Brain pericyte (primary cell): ENCODE measurements around the gene LTBP3.

Source experiments
- DNase-seq: peaks from one replicate; pipeline ENCODE4 v3.0.0-alpha.2; 2012; ENCODE audit warnings: low read depth, low spot score

Gene LTBP3

DNA sequence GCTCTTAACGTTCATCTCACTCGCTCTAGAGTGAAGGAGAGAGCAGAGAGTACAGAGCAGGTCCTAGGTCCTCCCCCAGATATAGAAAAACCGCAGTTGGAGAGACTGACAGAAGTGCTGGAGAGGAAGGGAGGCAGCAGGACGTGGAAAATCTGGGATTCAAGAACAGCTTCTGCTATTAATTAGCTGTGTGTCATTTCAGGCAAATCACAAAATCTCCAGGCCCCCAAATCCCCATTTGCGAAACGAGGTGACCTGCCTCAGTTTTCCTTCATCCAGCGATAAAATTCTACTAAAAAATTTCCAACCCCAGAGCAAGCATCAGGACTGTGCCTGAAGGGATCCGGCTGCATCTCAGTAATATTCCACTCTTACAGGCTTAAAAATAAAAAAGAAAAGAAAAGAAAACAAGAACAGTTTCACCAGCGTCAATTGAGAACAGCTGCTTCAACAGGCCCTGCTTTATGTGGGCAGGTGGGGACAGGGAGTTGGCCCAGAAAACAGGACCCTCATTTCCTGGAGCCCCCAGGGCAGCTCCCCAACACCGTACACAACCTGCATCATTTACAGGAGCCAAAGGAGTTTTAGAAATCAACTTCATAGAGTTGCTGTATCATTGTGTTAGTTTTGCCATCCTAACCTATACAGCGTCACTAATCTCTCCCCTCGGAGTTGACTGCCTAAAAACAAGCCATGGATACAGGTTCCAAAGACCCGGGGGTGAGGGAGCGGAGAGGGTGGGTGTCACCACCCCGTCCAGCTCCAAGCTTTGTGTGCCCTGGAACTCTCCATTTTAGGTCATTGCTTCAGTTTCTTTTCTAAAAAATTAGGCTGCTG is 61.6 kb downstream of the LTBP3 start:
- no peak for DNase-seq

GRCh38 chr11:65493367-65494176 is 64.6 kb downstream of the LTBP3 start:
- no peak for DNase-seq

DNA sequence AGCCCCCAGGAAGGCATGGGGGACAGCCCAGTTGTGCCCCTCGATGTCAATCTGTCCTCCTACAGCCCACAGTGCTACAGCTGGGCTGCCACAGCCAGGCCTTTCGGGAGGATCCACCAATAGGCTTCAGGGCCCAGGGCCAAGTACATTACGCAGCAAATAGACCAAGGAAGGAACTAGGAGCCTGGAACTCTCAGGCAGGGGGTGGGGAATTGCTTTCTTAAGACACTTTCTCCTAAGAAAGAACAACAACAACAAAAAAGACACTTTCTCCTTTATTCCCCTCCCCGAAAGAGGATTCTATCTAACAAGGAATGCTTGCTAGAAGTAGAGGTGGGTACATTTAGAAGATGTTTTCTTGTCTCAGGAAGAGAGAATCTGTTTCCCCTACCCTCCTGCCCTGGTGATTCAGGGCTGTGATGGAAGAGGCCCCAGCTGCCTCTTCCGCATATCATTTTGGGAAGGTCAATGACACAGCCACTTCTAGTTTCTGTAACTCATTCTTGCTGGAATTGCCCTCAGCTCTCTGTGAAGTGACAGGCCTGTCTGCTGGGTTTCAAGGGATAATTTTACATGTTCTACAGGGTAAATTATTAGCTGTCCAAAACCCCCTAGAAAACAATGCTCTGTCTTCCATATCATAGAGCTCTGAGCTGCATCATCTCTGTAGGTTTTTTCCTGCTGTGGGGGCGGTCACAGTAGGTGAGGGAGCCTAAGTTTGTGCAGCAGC is 65.4 kb downstream of the LTBP3 start:
- DNase-seq = no peak

GRCh38 chr11:65492387-65492636 is 65.8 kb downstream of the LTBP3 start:
- no peak for DNase-seq

- DNase-seq = peak; percentile 84
Observed at GRCh38 chr11:65491614-65492386, 66.4 kb downstream of the LTBP3 start.

- DNase-seq = no peak
Observed at GRCh38 chr11:65491163-65491465, 67.0 kb downstream of the LTBP3 start.

DNA sequence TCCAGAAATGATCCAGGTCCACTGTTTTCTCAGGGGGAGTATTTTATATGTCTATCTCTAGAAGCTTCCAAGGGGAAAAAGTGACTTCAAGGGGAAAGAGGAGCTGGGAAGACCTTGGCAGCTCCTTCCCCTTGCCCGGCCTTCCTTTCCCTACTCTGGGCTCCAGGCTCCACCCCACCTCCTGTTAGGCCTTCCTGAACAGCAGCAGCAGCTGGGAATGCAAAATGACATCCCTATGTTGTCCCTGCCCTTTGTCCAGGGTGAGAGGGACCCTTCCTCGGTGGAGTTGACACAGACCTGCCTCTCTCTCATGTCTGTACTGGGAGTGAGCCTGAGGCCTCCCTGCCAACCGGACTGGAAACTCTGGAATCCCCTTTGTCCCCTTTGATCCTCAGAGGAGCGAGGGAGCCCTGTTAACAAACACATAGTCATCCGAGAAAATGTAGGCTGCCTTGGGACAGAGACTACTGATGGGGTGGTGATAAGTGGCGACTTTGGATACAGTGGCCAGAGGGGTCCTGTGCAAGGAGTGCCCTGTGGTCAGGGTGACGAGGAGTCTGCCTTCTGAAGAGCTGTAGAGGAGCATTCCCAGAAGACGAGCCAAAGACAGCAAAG is 68.3 kb downstream of the LTBP3 start:
- no peak for DNase-seq

- no peak for DNase-seq
Observed at GRCh38 chr11:65489035-65489705, 69.0 kb downstream of the LTBP3 start.
